Fibroblast of lung (primary cell): ENCODE results near the gene TRPM3. TPM values are rescaled to one million over a fixed set of nuclear protein-coding genes. Genes with fewer than 3 reads are reported as not detected.

Source experiments
- DNase-seq, 2 donors: peaks; one replicate each; pipeline versions ENCODE4 v3.0.0 to v3.0.0-alpha.2; 2010; ENCODE audit warnings: low read depth in 2 of 2
- H2AFZ ChIP-seq: 2 replicates; pipeline ENCODE4 v1.5.1; 2012; ENCODE audit warnings: low read length, control low read depth, inconsistent platforms
- H3K27ac ChIP-seq: 2 replicates; pipeline ENCODE4 v1.5.1; 2011; ENCODE audit warnings: low read length, control low read depth; ENCODE audit not compliant: insufficient read depth
- H3K27me3 ChIP-seq: 2 replicates; pipeline ENCODE4 v1.5.1; 2011; ENCODE audit warnings: mild to moderate bottlenecking, low read length; ENCODE audit not compliant: control insufficient read depth, insufficient read depth
- H3K36me3 ChIP-seq: 2 replicates; pipeline ENCODE4 v1.5.1; 2011; ENCODE audit warnings: low read length; ENCODE audit not compliant: control insufficient read depth, insufficient read depth
- H3K4me1 ChIP-seq: 2 replicates; pipeline ENCODE4 v1.5.1; 2011; ENCODE audit warnings: low read length; ENCODE audit not compliant: control insufficient read depth, insufficient read depth; ENCODE audit errors: extremely low read depth
- H3K4me2 ChIP-seq: 2 replicates; pipeline ENCODE4 v1.5.1; 2011; ENCODE audit warnings: low read length, control low read depth; ENCODE audit not compliant: insufficient read depth; ENCODE audit errors: extremely low read depth
- H3K4me3 ChIP-seq, 4 experiments: fragments of 200-600 bp in 1 of 4; sonication (generic) in 1 of 4; replicated peaks in 1 of 4; 2 replicates each; pipeline ENCODE4 v1.5.1; 2011 to 2016; ENCODE audit warnings: low read length in 4 of 4, low read depth in 3 of 4, mild to moderate bottlenecking in 3 of 4, control low read depth in 2 of 4, inconsistent platforms in 1 of 4, mixed read lengths in 1 of 4; ENCODE audit not compliant: insufficient read depth in 1 of 4; ENCODE audit errors: control extremely low read depth in 1 of 4
- H3K79me2 ChIP-seq: 2 replicates; pipeline ENCODE4 v1.5.1; 2012; ENCODE audit warnings: mild to moderate bottlenecking, low read length, inconsistent platforms; ENCODE audit not compliant: control insufficient read depth, insufficient read depth
- H3K9ac ChIP-seq: 2 replicates; pipeline ENCODE4 v1.5.1; 2011; ENCODE audit warnings: mild to moderate bottlenecking, low read length, control low read depth; ENCODE audit not compliant: insufficient read depth
- H3K9me3 ChIP-seq: 2 replicates; pipeline ENCODE4 v1.5.1; 2012; ENCODE audit warnings: low read depth, low read length; ENCODE audit not compliant: control insufficient read depth, insufficient read depth
- H4K20me1 ChIP-seq: 2 replicates; pipeline ENCODE4 v1.5.1; 2011; ENCODE audit warnings: low read length; ENCODE audit not compliant: control insufficient read depth, insufficient read depth; ENCODE audit errors: extremely low read depth
- EZH2 ChIP-seq: IDR thresholded peaks from 2 replicates; pipeline ENCODE4 v1.5.1; 2012; ENCODE audit warnings: low read length, control low read depth, mild to moderate bottlenecking; ENCODE audit errors: missing control alignments
- polyA plus RNA-seq, 2 donors: library from polyadenylated mRNA; depleted of rRNA in 1 of 2; stranded (reverse) in 1 of 2; unstranded in 1 of 2; fragments of >200 nt; gene quantifications; 2 replicates each; pipeline ENCODE4 v1.2.1, GENCODE V29; 2011 to 2012; ENCODE audit warnings: missing spikeins in 1 of 2
- total RNA-seq: library from RNA; depleted of rRNA; stranded (reverse); fragments of >200 nt; gene quantifications from 2 replicates; pipeline ENCODE4 v1.2.1, GENCODE V29; 2014
- TF ChIP-seq, protein P1 (sequence below), 2 donors: IDR thresholded peaks in 1 of 2; conservative IDR thresholded peaks in 1 of 2; 1 replicate in 1 of 2; 2 replicates in 1 of 2; pipeline ENCODE4 v1.5.1; 2011 to 2012; ENCODE audit warnings: low read length in 2 of 2, control low read depth in 1 of 2, inconsistent platforms in 1 of 2, low read depth in 1 of 2, mild to moderate bottlenecking in 1 of 2

TRPM3 gene
- total and polyA plus RNA-seq, 2 donors (not counting 1 experiment from before 2014, with no cell fraction given): 0.05 to 0.50 TPM

GRCh38 chr9:70701163-70701562 lies 420.3 kb downstream of the TRPM3 start:
- H3K4me1 ChIP-seq: no peaks in the 10 kb centered on the region
- TF ChIP-seq, protein P1, sequence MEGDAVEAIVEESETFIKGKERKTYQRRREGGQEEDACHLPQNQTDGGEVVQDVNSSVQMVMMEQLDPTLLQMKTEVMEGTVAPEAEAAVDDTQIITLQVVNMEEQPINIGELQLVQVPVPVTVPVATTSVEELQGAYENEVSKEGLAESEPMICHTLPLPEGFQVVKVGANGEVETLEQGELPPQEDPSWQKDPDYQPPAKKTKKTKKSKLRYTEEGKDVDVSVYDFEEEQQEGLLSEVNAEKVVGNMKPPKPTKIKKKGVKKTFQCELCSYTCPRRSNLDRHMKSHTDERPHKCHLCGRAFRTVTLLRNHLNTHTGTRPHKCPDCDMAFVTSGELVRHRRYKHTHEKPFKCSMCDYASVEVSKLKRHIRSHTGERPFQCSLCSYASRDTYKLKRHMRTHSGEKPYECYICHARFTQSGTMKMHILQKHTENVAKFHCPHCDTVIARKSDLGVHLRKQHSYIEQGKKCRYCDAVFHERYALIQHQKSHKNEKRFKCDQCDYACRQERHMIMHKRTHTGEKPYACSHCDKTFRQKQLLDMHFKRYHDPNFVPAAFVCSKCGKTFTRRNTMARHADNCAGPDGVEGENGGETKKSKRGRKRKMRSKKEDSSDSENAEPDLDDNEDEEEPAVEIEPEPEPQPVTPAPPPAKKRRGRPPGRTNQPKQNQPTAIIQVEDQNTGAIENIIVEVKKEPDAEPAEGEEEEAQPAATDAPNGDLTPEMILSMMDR (conservative IDR thresholded peaks at IDR 0.05 in 1 of 2, IDR thresholded peaks at IDR 0.05 in 1 of 2; ENCODE audit: low read depth in 1 of 2, low read length in 2 of 2): no peak
- TF ChIP-seq EZH2: no peak
- H3K27me3 ChIP-seq: no peaks in the 10 kb centered on the region
- no peaks in the 10 kb centered on the region for H3K36me3 ChIP-seq
- H3K9ac ChIP-seq: no peak overlapping the region
- H3K9me3 ChIP-seq: no peaks in the 10 kb centered on the region
- H3K4me3 ChIP-seq: no peak overlapping the region
- H3K4me2 ChIP-seq: no peak overlapping the region
- no peaks in the 10 kb centered on the region for H3K79me2 ChIP-seq
- H3K27ac ChIP-seq: no peak overlapping the region
- DNase-seq: no peak
- H4K20me1 ChIP-seq: no peaks in the 10 kb centered on the region
- H2AFZ ChIP-seq: no peak overlapping the region

GRCh38 chr9:70696694-70697335 lies 424.6 kb downstream of the TRPM3 start:
- Histone ChIP-seq H3K36me3 (no peaks in the 10 kb centered on the region), H4K20me1 (no peaks in the 10 kb centered on the region), H3K4me1 (no peaks in the 10 kb centered on the region), H3K27ac (no peak overlapping the region), H3K27me3 (no peaks in the 10 kb centered on the region), H2AFZ (no peak overlapping the region), H3K79me2 (no peaks in the 10 kb centered on the region), H3K4me2 (no peak overlapping the region), H3K4me3 (no peak overlapping the region), H3K9me3 (no peaks in the 10 kb centered on the region), H3K9ac (no peak overlapping the region)
- TF ChIP-seq EZH2: no peak
- TF ChIP-seq, protein P1 (conservative IDR thresholded peaks at IDR 0.05 in 1 of 2, IDR thresholded peaks at IDR 0.05 in 1 of 2; ENCODE audit: low read depth in 1 of 2, low read length in 2 of 2): no peak
- DNase-seq: no peak

DNA sequence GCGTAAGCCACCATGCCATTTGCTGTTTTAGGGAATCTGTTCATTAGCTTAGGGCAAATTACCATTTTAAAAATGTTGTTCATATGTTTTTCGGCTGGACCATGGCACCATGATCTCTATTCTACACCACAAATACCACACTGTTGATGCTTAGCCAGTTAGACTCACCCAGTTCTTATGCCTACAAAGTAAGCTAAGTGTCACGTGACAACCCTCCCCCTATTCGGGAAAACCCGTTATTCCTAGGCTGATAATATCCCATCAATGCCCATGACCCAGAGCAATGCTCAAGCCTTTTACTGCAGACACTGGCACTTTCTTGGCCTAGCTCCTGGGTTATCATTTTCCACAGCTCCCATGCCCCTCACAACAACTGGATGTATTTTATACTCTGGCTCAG lies 426.7 kb downstream of the TRPM3 start:
- TF ChIP-seq, protein P1 (conservative IDR thresholded peaks at IDR 0.05 in 1 of 2, IDR thresholded peaks at IDR 0.05 in 1 of 2; ENCODE audit: low read depth in 1 of 2, low read length in 2 of 2): no peak
- TF ChIP-seq EZH2: no peak
- no peak overlapping the region for H2AFZ ChIP-seq
- no peaks in the 10 kb centered on the region for H3K4me1 ChIP-seq
- no peaks in the 10 kb centered on the region for H3K79me2 ChIP-seq
- DNase-seq: no peak
- no peaks in the 10 kb centered on the region for H3K27me3 ChIP-seq
- H3K36me3 ChIP-seq: no peaks in the 10 kb centered on the region
- no peaks in the 10 kb centered on the region for H3K9me3 ChIP-seq
- no peak overlapping the region for H3K27ac ChIP-seq
- no peak overlapping the region for H3K4me3 ChIP-seq
- H3K9ac ChIP-seq: no peak overlapping the region
- H3K4me2 ChIP-seq: no peak overlapping the region
- no peaks in the 10 kb centered on the region for H4K20me1 ChIP-seq
